Measurements from ENCODE around the gene DKK1. TPM values are rescaled to one million over a fixed set of nuclear protein-coding genes. Genes with fewer than 3 reads are reported as not detected.
A peak's percentile ranks its signal among the peaks of the same experiment; 100 is the strongest.

Gene DKK1
- total RNA-seq, 1 donor from 2014 or later = 13.7 TPM

- Histone ChIP-seq H3K27me3 (ENCODE audit: insufficient read depth, low read length) (no peaks in the 10 kb centered on the region), H3K27ac (ENCODE audit: low read depth, low read length) (peak overlapping the region; percentile 84), H3K4me1 (ENCODE audit: insufficient read depth, low read length) (peaks cover 25% of the 10 kb centered on the region), H2AFZ (ENCODE audit: low read depth, low read length) (peak overlapping the region; percentile 89), H3K4me3 (ENCODE audit: insufficient read depth, low read depth, low read length) (peak overlapping the region; percentile 89), H3K9ac (ENCODE audit: low read length) (peak overlapping the region; percentile 89), H3K9me3 (ENCODE audit: insufficient read depth, low read depth, low read length) (no peaks in the 10 kb centered on the region), H3K79me2 (ENCODE audit: insufficient read depth, low read length) (peaks cover 25% of the 10 kb centered on the region), H3K36me3 (ENCODE audit: insufficient read depth, low read length) (peaks cover 3% of the 10 kb centered on the region), H4K20me1 (ENCODE audit: insufficient read depth, low read length) (no peaks in the 10 kb centered on the region), H3K4me2 (ENCODE audit: low read length) (peak overlapping the region; percentile 93)
- Mint-ChIP-seq H3K4me1 (ENCODE audit: low read depth, unreplicated experiment) (peaks cover 23% of the 10 kb centered on the region), H3K36me3 (ENCODE audit: low read depth, unreplicated experiment) (no peaks in the 10 kb centered on the region), H3K4me3 (ENCODE audit: unreplicated experiment) (peak overlapping the region; percentile 91), H3K9me3 (ENCODE audit: unreplicated experiment) (no peaks in the 10 kb centered on the region), H3K27me3 (ENCODE audit: low read depth, unreplicated experiment) (peaks cover 28% of the 10 kb centered on the region), H3K27ac (ENCODE audit: unreplicated experiment) (peak overlapping the region; percentile 5)
- no peak for DNase-seq (ENCODE audit: low read depth)
- no peak for FAIRE-seq
- TF ChIP-seq EZH2 (IDR thresholded peaks at IDR 0.05; ENCODE audit: insufficient read depth, low read length) (no peak), CTCF (IDR thresholded peaks at IDR 0.05; ENCODE audit: insufficient read depth, low read depth, low read length) (no peak)
Observed at GRCh38 chr10:52313256-52313932, 687 bp upstream of the DKK1 start.

- Histone ChIP-seq H3K9ac (ENCODE audit: low read length) (peak overlapping the region; percentile 89), H3K4me3 (ENCODE audit: insufficient read depth, low read depth, low read length) (peak overlapping the region; percentile 89), H4K20me1 (ENCODE audit: insufficient read depth, low read length) (no peaks in the 10 kb centered on the region), H2AFZ (ENCODE audit: low read depth, low read length) (peak overlapping the region; percentile 89), H3K27me3 (ENCODE audit: insufficient read depth, low read length) (no peaks in the 10 kb centered on the region), H3K36me3 (ENCODE audit: insufficient read depth, low read length) (peaks cover 3% of the 10 kb centered on the region), H3K4me2 (ENCODE audit: low read length) (peak overlapping the region; percentile 93), H3K79me2 (ENCODE audit: insufficient read depth, low read length) (peaks cover 25% of the 10 kb centered on the region), H3K9me3 (ENCODE audit: insufficient read depth, low read depth, low read length) (no peaks in the 10 kb centered on the region), H3K27ac (ENCODE audit: low read depth, low read length) (peak overlapping the region; percentile 93), H3K4me1 (ENCODE audit: insufficient read depth, low read length) (peaks cover 38% of the 10 kb centered on the region)
- DNase-seq (ENCODE audit: low read depth) (peak; percentile 49), FAIRE-seq (no peak)
- TF ChIP-seq CTCF (IDR thresholded peaks at IDR 0.05; ENCODE audit: insufficient read depth, low read depth, low read length) = no peak
- Mint-ChIP-seq H3K27ac (ENCODE audit: unreplicated experiment) (no peak overlapping the region), H3K27me3 (ENCODE audit: low read depth, unreplicated experiment) (peaks cover 20% of the 10 kb centered on the region), H3K4me1 (ENCODE audit: low read depth, unreplicated experiment) (peaks cover 36% of the 10 kb centered on the region), H3K36me3 (ENCODE audit: low read depth, unreplicated experiment) (no peaks in the 10 kb centered on the region), H3K4me3 (ENCODE audit: unreplicated experiment) (peak overlapping the region; percentile 91), H3K9me3 (ENCODE audit: unreplicated experiment) (no peaks in the 10 kb centered on the region)
Observed at GRCh38 chr10:52314822-52315552, 906 bp downstream of the DKK1 start.

Data from astrocyte (in vitro differentiated cells and primary cell).